Neural progenitor cell (in vitro differentiated cells): ENCODE data around the gene CALB2.

Experiments used
- EZH2 ChIP-seq: fragments of 200-600 bp; sonication (generic); IDR thresholded peaks from 2 replicates; pipeline ENCODE4 v1.6.1; 2017; ENCODE audit warnings: antibody characterized with exemption, mild to moderate bottlenecking, moderate library complexity
- EZH2phosphoT487 ChIP-seq: fragments of 200-600 bp; sonication (generic); IDR thresholded peaks from 2 replicates; pipeline ENCODE4 v1.6.1; 2017; ENCODE audit warnings: antibody characterized with exemption
- TF ChIP-seq, protein P1 (sequence below): fragments of 200-600 bp; sonication (generic); IDR thresholded peaks from 2 replicates; pipeline ENCODE4 v1.5.1; 2017; ENCODE audit warnings: antibody characterized with exemption, mild to moderate bottlenecking

- TF ChIP-seq, protein P1, sequence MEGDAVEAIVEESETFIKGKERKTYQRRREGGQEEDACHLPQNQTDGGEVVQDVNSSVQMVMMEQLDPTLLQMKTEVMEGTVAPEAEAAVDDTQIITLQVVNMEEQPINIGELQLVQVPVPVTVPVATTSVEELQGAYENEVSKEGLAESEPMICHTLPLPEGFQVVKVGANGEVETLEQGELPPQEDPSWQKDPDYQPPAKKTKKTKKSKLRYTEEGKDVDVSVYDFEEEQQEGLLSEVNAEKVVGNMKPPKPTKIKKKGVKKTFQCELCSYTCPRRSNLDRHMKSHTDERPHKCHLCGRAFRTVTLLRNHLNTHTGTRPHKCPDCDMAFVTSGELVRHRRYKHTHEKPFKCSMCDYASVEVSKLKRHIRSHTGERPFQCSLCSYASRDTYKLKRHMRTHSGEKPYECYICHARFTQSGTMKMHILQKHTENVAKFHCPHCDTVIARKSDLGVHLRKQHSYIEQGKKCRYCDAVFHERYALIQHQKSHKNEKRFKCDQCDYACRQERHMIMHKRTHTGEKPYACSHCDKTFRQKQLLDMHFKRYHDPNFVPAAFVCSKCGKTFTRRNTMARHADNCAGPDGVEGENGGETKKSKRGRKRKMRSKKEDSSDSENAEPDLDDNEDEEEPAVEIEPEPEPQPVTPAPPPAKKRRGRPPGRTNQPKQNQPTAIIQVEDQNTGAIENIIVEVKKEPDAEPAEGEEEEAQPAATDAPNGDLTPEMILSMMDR, result no peak
- TF ChIP-seq EZH2 (no peak), EZH2phosphoT487 (no peak)
Observed at GRCh38 chr16:71431991-71432390, 73.5 kb downstream of the CALB2 start.
